HepG2 (cell line): ENCODE measurements around the gene TNFSF12. TPM values are rescaled to one million over a fixed set of nuclear protein-coding genes. Genes with fewer than 3 reads are reported as not detected.
A peak's percentile ranks its signal among the peaks of the same experiment; 100 is the strongest.

ENCODE experiments used
- ARHGAP35 ChIP-seq: sonication (generic); formaldehyde crosslinking; IDR thresholded peaks from 2 replicates; pipeline ENCODE4 v1.9.0; 2022; ENCODE audit warnings: mild to moderate bottlenecking, inconsistent platforms, moderate library complexity, missing genetic modification reagents, borderline replicate concordance
- ATF7-NPFF ChIP-seq: sonication (generic); formaldehyde crosslinking; IDR thresholded peaks from 2 replicates; pipeline ENCODE4 v1.8.1; 2023; ENCODE audit warnings: mild to moderate bottlenecking, low read depth, missing genetic modification reagents, moderate library complexity
- EEA1 ChIP-seq: sonication (generic); formaldehyde crosslinking; IDR thresholded peaks from 2 replicates; pipeline ENCODE4 v1.5.1; 2020; ENCODE audit warnings: mild to moderate bottlenecking, missing genetic modification reagents, borderline replicate concordance
- MED13 ChIP-seq: sonication (generic); formaldehyde crosslinking; IDR thresholded peaks from 2 replicates; pipeline ENCODE4 v1.5.0; 2020; ENCODE audit warnings: missing genetic modification reagents
- RAD21 ChIP-seq: fragments of 450-650 bp; formaldehyde crosslinking; IDR thresholded peaks from 2 replicates; pipeline ENCODE4 v1.5.0; 2020; ENCODE audit warnings: mild to moderate bottlenecking
- RBAK ChIP-seq: sonication (generic); formaldehyde crosslinking; IDR thresholded peaks from 2 replicates; pipeline ENCODE4 v1.5.1; 2020; ENCODE audit warnings: mild to moderate bottlenecking, missing genetic modification reagents
- SMC3 ChIP-seq: IDR thresholded peaks from 2 replicates; pipeline ENCODE4 v1.6.1; 2011; ENCODE audit warnings: low read length, improper control_type of control experiment
- ZNF644 ChIP-seq: IDR thresholded peaks from 2 replicates; pipeline ENCODE4 v1.6.1; 2016; ENCODE audit warnings: low read depth
- ZNF816 ChIP-seq: sonication (generic); formaldehyde crosslinking; IDR thresholded peaks from 2 replicates; pipeline ENCODE4 v1.8.0; 2022; ENCODE audit warnings: missing genetic modification reagents, mild to moderate bottlenecking, borderline replicate concordance
- polyA plus RNA-seq, 8 experiments: library from polyadenylated mRNA; depleted of rRNA in 3 of 8; stranded (reverse) in 7 of 8; unstranded in 1 of 8; fragments of >200 nt; fragmentation: Illumina TruSeq in 4 of 8; extraction: Trizol in 4 of 8; gene quantifications; 2 replicates each; pipeline versions ENCODE4 v1.2.1 to v1.2.3, GENCODE V29; 2011 to 2016; ENCODE audit warnings: low read depth in 4 of 8, missing spikeins in 1 of 8, mixed read lengths in 1 of 8; ENCODE audit not compliant: insufficient read depth in 1 of 8
- total RNA-seq, 5 experiments: library from RNA; depleted of rRNA; stranded (reverse); fragments of >200 nt; fragmentation: Illumina TruSeq; extraction: Trizol; gene quantifications; 2 replicates each; pipeline ENCODE4 v1.2.3, GENCODE V29; 2016; ENCODE audit warnings: low read depth in 1 of 5
- TF ChIP-seq, protein P1 (sequence below): sonication (generic); formaldehyde crosslinking; IDR thresholded peaks from 2 replicates; pipeline ENCODE4 v1.5.0; 2020; ENCODE audit warnings: missing genetic modification reagents
- TF ChIP-seq, protein P2 (sequence below): IDR thresholded peaks from 2 replicates; pipeline ENCODE4 v1.6.1; 2012; ENCODE audit warnings: low read depth, low read length, improper control_type of control experiment
- TF ChIP-seq, protein P3 (sequence below): sonication (generic); formaldehyde crosslinking; IDR thresholded peaks from 2 replicates; pipeline ENCODE4 v1.4.0; 2020; ENCODE audit warnings: missing genetic modification reagents
- TF ChIP-seq, protein P4 (sequence below): sonication (generic); formaldehyde crosslinking; IDR thresholded peaks from 2 replicates; pipeline ENCODE4 v1.4.0; 2020; ENCODE audit warnings: missing genetic modification reagents
- TF ChIP-seq, protein P5 (sequence below): sonication (generic); formaldehyde crosslinking; conservative IDR thresholded peaks from 2 replicates; pipeline ENCODE4 v1.8.0; 2022; ENCODE audit warnings: low read depth, missing genetic modification reagents
- TF ChIP-seq, protein P6 (sequence below): IDR thresholded peaks from 2 replicates; pipeline ENCODE4 v1.6.1; 2016; ENCODE audit warnings: mild to moderate bottlenecking, missing biosample characterization, missing genetic modification reagents

Gene TNFSF12
- total and polyA plus RNA-seq, 2 of the 13 experiments (the other 11 are each of a cell fraction or from before 2014, with no cell fraction given): 0.93 to 7.2 TPM

DNA sequence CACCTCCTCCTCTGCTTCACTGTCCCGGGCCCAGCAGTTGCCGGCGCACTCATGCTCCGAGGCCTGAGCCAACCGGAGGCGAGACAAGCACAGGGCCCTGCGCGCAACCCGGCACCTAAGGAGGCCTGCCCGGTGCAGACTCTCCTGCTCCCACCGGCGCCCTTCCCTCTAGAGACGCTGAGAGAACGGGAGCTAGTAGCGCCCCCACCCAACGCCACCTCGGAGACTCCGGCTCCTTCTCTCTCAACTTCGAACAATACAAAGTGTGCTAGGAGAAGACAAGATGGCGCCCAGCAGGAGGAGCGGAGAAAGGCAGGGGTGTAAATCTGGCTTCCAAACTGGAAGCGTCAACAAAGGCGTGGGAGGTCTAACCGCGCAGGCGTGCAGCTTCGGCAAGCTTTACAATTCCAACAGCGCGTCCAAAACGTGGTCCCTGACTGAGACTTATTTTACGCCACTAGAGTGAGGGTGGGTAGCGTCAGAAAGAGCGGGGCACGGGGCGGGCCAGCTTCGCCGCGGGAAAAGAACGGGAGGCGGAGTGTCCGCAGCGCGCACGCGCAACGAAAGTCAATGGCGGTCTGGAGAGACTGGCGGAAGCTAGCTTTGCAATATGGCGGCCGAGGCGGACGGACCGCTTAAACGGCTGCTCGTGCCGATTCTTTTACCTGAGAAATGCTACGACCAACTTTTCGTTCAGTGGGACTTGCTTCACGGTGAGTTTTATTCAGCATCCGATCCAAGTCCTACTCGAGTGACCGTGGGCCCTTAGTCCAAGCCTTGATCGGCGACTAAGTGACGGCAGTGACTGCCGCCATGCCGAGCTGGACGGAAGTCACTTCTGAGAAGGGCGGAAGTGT is 34.6 kb downstream of the TNFSF12 start, which contains the start of gene MPDU1 (continued):
- TF ChIP-seq, protein P1, sequence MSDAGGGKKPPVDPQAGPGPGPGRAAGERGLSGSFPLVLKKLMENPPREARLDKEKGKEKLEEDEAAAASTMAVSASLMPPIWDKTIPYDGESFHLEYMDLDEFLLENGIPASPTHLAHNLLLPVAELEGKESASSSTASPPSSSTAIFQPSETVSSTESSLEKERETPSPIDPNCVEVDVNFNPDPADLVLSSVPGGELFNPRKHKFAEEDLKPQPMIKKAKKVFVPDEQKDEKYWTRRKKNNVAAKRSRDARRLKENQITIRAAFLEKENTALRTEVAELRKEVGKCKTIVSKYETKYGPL (CRISPR knock-in tag): peak; percentile 53; the same call in 1 of the 2 replicates
- TF ChIP-seq, protein P2, sequence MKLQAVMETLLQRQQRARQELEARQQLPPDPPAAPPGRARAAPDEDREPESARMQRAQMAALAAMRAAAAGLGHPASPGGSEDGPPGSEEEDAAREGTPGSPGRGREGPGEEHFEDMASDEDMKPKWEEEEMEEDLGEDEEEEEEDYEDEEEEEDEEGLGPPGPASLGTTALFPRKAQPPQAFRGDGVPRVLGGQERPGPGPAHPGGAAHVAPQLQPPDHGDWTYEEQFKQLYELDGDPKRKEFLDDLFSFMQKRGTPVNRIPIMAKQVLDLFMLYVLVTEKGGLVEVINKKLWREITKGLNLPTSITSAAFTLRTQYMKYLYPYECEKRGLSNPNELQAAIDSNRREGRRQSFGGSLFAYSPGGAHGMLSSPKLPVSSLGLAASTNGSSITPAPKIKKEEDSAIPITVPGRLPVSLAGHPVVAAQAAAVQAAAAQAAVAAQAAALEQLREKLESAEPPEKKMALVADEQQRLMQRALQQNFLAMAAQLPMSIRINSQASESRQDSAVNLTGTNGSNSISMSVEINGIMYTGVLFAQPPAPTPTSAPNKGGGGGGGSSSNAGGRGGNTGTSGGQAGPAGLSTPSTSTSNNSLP: no peak
- TF ChIP-seq, protein P3, sequence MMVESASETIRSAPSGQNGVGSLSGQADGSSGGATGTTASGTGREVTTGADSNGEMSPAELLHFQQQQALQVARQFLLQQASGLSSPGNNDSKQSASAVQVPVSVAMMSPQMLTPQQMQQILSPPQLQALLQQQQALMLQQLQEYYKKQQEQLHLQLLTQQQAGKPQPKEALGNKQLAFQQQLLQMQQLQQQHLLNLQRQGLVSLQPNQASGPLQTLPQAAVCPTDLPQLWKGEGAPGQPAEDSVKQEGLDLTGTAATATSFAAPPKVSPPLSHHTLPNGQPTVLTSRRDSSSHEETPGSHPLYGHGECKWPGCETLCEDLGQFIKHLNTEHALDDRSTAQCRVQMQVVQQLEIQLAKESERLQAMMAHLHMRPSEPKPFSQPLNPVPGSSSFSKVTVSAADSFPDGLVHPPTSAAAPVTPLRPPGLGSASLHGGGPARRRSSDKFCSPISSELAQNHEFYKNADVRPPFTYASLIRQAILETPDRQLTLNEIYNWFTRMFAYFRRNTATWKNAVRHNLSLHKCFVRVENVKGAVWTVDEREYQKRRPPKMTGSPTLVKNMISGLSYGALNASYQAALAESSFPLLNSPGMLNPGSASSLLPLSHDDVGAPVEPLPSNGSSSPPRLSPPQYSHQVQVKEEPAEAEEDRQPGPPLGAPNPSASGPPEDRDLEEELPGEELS (CRISPR knock-in tag): no peak; the same call in 1 of the 2 replicates
- no peak for TF ChIP-seq SMC3
- TF ChIP-seq ZNF816: peak; percentile 85
- TF ChIP-seq ZNF644 (CRISPR knock-in tag): 0 out of 2 replicates have a peak, but pooled peaks have one; percentile 31
- TF ChIP-seq EEA1 (CRISPR knock-in tag): no peak
- peak; percentile 92 for TF ChIP-seq MED13 (CRISPR knock-in tag)
- TF ChIP-seq, protein P4, sequence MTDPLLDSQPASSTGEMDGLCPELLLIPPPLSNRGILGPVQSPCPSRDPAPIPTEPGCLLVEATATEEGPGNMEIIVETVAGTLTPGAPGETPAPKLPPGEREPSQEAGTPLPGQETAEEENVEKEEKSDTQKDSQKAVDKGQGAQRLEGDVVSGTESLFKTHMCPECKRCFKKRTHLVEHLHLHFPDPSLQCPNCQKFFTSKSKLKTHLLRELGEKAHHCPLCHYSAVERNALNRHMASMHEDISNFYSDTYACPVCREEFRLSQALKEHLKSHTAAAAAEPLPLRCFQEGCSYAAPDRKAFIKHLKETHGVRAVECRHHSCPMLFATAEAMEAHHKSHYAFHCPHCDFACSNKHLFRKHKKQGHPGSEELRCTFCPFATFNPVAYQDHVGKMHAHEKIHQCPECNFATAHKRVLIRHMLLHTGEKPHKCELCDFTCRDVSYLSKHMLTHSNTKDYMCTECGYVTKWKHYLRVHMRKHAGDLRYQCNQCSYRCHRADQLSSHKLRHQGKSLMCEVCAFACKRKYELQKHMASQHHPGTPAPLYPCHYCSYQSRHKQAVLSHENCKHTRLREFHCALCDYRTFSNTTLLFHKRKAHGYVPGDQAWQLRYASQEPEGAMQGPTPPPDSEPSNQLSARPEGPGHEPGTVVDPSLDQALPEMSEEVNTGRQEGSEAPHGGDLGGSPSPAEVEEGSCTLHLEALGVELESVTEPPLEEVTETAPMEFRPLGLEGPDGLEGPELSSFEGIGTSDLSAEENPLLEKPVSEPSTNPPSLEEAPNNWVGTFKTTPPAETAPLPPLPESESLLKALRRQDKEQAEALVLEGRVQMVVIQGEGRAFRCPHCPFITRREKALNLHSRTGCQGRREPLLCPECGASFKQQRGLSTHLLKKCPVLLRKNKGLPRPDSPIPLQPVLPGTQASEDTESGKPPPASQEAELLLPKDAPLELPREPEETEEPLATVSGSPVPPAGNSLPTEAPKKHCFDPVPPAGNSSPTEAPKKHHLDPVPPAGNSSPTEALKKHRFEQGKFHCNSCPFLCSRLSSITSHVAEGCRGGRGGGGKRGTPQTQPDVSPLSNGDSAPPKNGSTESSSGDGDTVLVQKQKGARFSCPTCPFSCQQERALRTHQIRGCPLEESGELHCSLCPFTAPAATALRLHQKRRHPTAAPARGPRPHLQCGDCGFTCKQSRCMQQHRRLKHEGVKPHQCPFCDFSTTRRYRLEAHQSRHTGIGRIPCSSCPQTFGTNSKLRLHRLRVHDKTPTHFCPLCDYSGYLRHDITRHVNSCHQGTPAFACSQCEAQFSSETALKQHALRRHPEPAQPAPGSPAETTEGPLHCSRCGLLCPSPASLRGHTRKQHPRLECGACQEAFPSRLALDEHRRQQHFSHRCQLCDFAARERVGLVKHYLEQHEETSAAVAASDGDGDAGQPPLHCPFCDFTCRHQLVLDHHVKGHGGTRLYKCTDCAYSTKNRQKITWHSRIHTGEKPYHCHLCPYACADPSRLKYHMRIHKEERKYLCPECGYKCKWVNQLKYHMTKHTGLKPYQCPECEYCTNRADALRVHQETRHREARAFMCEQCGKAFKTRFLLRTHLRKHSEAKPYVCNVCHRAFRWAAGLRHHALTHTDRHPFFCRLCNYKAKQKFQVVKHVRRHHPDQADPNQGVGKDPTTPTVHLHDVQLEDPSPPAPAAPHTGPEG (CRISPR knock-in tag): peak; percentile 91
- TF ChIP-seq ATF7-NPFF (CRISPR knock-in tag): peak; percentile 68
- TF ChIP-seq RAD21 (CRISPR knock-in tag): no peak
- TF ChIP-seq, protein P5, sequence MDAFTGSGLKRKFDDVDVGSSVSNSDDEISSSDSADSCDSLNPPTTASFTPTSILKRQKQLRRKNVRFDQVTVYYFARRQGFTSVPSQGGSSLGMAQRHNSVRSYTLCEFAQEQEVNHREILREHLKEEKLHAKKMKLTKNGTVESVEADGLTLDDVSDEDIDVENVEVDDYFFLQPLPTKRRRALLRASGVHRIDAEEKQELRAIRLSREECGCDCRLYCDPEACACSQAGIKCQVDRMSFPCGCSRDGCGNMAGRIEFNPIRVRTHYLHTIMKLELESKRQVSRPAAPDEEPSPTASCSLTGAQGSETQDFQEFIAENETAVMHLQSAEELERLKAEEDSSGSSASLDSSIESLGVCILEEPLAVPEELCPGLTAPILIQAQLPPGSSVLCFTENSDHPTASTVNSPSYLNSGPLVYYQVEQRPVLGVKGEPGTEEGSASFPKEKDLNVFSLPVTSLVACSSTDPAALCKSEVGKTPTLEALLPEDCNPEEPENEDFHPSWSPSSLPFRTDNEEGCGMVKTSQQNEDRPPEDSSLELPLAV: no peak
- TF ChIP-seq ARHGAP35 (CRISPR knock-in tag): 0 out of 2 replicates have a peak, but pooled peaks have one; percentile 19
- TF ChIP-seq, protein P6, sequence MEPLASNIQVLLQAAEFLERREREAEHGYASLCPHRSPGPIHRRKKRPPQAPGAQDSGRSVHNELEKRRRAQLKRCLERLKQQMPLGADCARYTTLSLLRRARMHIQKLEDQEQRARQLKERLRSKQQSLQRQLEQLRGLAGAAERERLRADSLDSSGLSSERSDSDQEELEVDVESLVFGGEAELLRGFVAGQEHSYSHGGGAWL (CRISPR knock-in tag): peak; percentile 88; the same call in 1 of the 2 replicates
- no peak for TF ChIP-seq RBAK (CRISPR knock-in tag)
